Measurements from ENCODE around the gene SBF2. TPM values are rescaled to one million over a fixed set of nuclear protein-coding genes. Genes with fewer than 3 reads are reported as not detected.

SBF2 gene
- total and polyA plus RNA-seq, 9 of the 15 experiments (the other 6 are each of a cell fraction or from before 2014, with no cell fraction given) = 0.80 to 9.5 (median 5.0) TPM

DNA sequence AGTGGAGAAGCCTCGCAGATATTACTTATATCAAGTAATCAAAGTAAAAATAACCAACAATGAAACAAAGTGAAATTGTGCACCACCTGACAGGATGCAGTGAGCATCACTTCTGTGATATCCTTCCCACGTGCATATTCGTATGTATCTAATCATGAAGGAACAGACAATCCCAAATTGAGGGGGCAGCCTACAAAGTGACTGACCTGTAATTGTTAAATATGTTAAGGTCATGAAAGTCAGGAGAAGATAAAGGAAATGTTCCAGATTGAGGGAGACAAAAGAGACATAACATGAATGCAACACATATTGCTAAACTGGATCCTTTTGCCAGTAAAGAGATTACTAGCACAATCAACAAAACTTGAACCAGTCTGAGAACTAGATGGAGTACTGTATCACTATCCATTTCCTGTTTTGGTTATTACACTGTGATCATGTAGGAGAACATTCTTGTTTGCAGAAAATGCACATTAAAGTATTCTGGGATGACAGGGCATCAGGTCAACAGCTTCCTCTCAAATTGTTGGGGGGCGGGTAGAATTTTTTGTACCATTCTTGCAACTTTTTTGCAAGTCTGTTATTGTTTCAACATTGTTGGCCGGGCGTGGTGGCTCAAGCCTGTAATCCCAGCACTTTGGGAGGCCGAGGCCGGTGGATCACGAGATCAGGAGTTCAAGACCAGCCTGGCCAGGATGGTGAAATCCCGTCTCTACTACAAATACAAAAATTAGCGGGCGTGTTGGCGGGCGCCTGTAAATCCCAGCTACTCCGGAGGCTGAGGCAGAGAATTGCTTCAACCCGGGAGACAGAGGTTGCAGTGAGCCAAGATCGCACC is 2.0 kb downstream of the SBF2 start (continued):
- TF ChIP-seq SNRNP70 (optimal IDR thresholded peaks at IDR 0.05; ENCODE audit: low read depth, low read length) = no peak
- TF ChIP-seq TBP (optimal IDR thresholded peaks at IDR 0.05; ENCODE audit: low read depth, low read length) = no peak
- TF ChIP-seq ETV6 (IDR thresholded peaks at IDR 0.05; ENCODE audit: borderline replicate concordance in 1 of 2, low read depth in 2 of 2, low read length in 1 of 2) = no peak
- TF ChIP-seq ETV6 (CRISPR knock-in tag; IDR thresholded peaks at IDR 0.05; ENCODE audit: borderline replicate concordance) = no peak
- peak; percentile 47; the same call in 1 of the 2 replicates for TF ChIP-seq CBFA2T2 (conservative IDR thresholded peaks at IDR 0.05)
- TF ChIP-seq, protein P1, sequence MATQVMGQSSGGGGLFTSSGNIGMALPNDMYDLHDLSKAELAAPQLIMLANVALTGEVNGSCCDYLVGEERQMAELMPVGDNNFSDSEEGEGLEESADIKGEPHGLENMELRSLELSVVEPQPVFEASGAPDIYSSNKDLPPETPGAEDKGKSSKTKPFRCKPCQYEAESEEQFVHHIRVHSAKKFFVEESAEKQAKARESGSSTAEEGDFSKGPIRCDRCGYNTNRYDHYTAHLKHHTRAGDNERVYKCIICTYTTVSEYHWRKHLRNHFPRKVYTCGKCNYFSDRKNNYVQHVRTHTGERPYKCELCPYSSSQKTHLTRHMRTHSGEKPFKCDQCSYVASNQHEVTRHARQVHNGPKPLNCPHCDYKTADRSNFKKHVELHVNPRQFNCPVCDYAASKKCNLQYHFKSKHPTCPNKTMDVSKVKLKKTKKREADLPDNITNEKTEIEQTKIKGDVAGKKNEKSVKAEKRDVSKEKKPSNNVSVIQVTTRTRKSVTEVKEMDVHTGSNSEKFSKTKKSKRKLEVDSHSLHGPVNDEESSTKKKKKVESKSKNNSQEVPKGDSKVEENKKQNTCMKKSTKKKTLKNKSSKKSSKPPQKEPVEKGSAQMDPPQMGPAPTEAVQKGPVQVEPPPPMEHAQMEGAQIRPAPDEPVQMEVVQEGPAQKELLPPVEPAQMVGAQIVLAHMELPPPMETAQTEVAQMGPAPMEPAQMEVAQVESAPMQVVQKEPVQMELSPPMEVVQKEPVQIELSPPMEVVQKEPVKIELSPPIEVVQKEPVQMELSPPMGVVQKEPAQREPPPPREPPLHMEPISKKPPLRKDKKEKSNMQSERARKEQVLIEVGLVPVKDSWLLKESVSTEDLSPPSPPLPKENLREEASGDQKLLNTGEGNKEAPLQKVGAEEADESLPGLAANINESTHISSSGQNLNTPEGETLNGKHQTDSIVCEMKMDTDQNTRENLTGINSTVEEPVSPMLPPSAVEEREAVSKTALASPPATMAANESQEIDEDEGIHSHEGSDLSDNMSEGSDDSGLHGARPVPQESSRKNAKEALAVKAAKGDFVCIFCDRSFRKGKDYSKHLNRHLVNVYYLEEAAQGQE (IDR thresholded peaks at IDR 0.05; ENCODE audit: borderline replicate concordance) = no peak
- TF ChIP-seq, protein P1 (CRISPR knock-in tag; IDR thresholded peaks at IDR 0.05; ENCODE audit: low read depth) = no peak
- no peak for TF ChIP-seq HDAC8 (tag; IDR thresholded peaks at IDR 0.05)
- 0 out of 2 replicates have a peak, but pooled peaks have one; percentile 28 for TF ChIP-seq TCF3 (CRISPR knock-in tag; IDR thresholded peaks at IDR 0.05)
- TF ChIP-seq TEAD4 (IDR thresholded peaks at IDR 0.05; ENCODE audit: low read length) = peak; percentile 35; the same call in 1 of the 2 replicates
- TF ChIP-seq TEAD4 (CRISPR knock-in tag; IDR thresholded peaks at IDR 0.05; ENCODE audit: borderline replicate concordance) = no peak
- TF ChIP-seq, protein P2, sequence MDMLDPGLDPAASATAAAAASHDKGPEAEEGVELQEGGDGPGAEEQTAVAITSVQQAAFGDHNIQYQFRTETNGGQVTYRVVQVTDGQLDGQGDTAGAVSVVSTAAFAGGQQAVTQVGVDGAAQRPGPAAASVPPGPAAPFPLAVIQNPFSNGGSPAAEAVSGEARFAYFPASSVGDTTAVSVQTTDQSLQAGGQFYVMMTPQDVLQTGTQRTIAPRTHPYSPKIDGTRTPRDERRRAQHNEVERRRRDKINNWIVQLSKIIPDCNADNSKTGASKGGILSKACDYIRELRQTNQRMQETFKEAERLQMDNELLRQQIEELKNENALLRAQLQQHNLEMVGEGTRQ (CRISPR knock-in tag; IDR thresholded peaks at IDR 0.05) = no peak
- no peak for TF ChIP-seq NR2C2 (CRISPR knock-in tag; IDR thresholded peaks at IDR 0.05)
- no peak for TF ChIP-seq NR2C2 (tag; IDR thresholded peaks at IDR 0.05)
- no peak for TF ChIP-seq RBM25 (IDR thresholded peaks at IDR 0.05; ENCODE audit: low read depth, low read length, severe bottlenecking)
- no peak for TF ChIP-seq ZBED1 (IDR thresholded peaks at IDR 0.05)
- TF ChIP-seq ZNF3 (CRISPR knock-in tag; IDR thresholded peaks at IDR 0.05) = no peak
- no peak for TF ChIP-seq KLF13 (tag; IDR thresholded peaks at IDR 0.05; ENCODE audit: borderline replicate concordance, low read depth)
- TF ChIP-seq TOE1 (IDR thresholded peaks at IDR 0.05; ENCODE audit: borderline replicate concordance) = no peak
- no peak for TF ChIP-seq TOE1 (CRISPR knock-in tag; IDR thresholded peaks at IDR 0.05; ENCODE audit: borderline replicate concordance, low read depth)
- no peak for TF ChIP-seq MTA3 (IDR thresholded peaks at IDR 0.05; ENCODE audit: borderline replicate concordance)
